Liver (tissue), 9 donors: ENCODE results near the gene ABCA1. TPM values are rescaled to one million over a fixed set of nuclear protein-coding genes. Genes with fewer than 3 reads are reported as not detected.
"Not testable (repeated sequence)": the region's sequence is repeated elsewhere in the genome, so short reads cannot be mapped to it uniquely, and the experiment has no call there.

Source experiments
- DNase-seq: peaks from one replicate; pipeline ENCODE4 v3.0.0-alpha.2; 2017; ENCODE audit warnings: low spot score
- H3K27ac ChIP-seq, 2 donors: one replicate each; pipeline ENCODE4 v1.7.0; 2013; ENCODE audit warnings: inconsistent platforms in 2 of 2, low read length in 2 of 2, control low read depth in 1 of 2, low read depth in 1 of 2, mild to moderate bottlenecking in 1 of 2
- H3K27me3 ChIP-seq, 4 donors: one replicate each; pipeline versions ENCODE4 v1.6.1 to v1.7.0; 2013; ENCODE audit warnings: low read length in 3 of 4, inconsistent platforms in 1 of 4, mild to moderate bottlenecking in 1 of 4, moderate library complexity in 1 of 4; ENCODE audit not compliant: control insufficient read depth in 4 of 4, insufficient read depth in 4 of 4
- H3K36me3 ChIP-seq, 4 donors: one replicate each; pipeline versions ENCODE4 v1.6.1 to v1.7.0; 2013; ENCODE audit warnings: low read length in 3 of 4, mild to moderate bottlenecking in 3 of 4, low read depth in 1 of 4, moderate library complexity in 1 of 4; ENCODE audit not compliant: control insufficient read depth in 4 of 4, insufficient read depth in 3 of 4
- H3K4me1 ChIP-seq, 4 donors: one replicate each; pipeline versions ENCODE4 v1.6.1 to v1.7.0; 2013; ENCODE audit warnings: low read length in 3 of 4, mild to moderate bottlenecking in 3 of 4, moderate library complexity in 1 of 4; ENCODE audit not compliant: control insufficient read depth in 4 of 4, insufficient read depth in 4 of 4
- H3K4me3 ChIP-seq, 3 donors: one replicate each; pipeline versions ENCODE4 v1.6.1 to v1.7.0; 2013; ENCODE audit warnings: low read length in 3 of 3, control low read depth in 1 of 3, low read depth in 1 of 3, mild to moderate bottlenecking in 1 of 3
- H3K9ac ChIP-seq, 2 donors: one replicate each; pipeline ENCODE4 v1.7.0; 2013; ENCODE audit warnings: low read length in 2 of 2, mild to moderate bottlenecking in 2 of 2, moderate library complexity in 2 of 2, control low read depth in 1 of 2, low read depth in 1 of 2
- H3K9me3 ChIP-seq, 4 donors: one replicate each; pipeline versions ENCODE4 v1.6.1 to v1.7.0; 2013; ENCODE audit warnings: low read length in 3 of 4; ENCODE audit not compliant: control insufficient read depth in 4 of 4
- FOXA2 ChIP-seq: IDR thresholded peaks from 2 replicates; pipeline ENCODE4 v1.6.1; 2016; ENCODE audit warnings: antibody characterized with exemption
- JUND ChIP-seq, 2 donors: IDR thresholded peaks; 2 replicates each; pipeline ENCODE4 v1.6.1; 2016; ENCODE audit warnings: antibody characterized with exemption in 2 of 2
- REST ChIP-seq: IDR thresholded peaks from 2 replicates; pipeline ENCODE4 v1.6.1; 2016; ENCODE audit warnings: antibody characterized with exemption, mild to moderate bottlenecking
- RXRA ChIP-seq, 2 donors: IDR thresholded peaks; 2 replicates each; pipeline ENCODE4 v1.6.1; 2017 to 2018; ENCODE audit warnings: antibody characterized with exemption in 2 of 2, mild to moderate bottlenecking in 1 of 2
- SP1 ChIP-seq: IDR thresholded peaks from 2 replicates; pipeline ENCODE4 v1.6.1; 2018; ENCODE audit warnings: antibody characterized with exemption, mild to moderate bottlenecking
- WGBS: extraction: QIAGEN DNeasy Blood & Tissue Kit; methylation state at CpG from one replicate; pipeline ENCODE4 v1.1.7; 2013; 5-methylcytosine and 5-hydroxymethylcytosine counted together
- polyA plus RNA-seq, 2 donors: library from polyadenylated mRNA; stranded (reverse) in 1 of 2; unstranded in 1 of 2; fragments of 200-250 nt in 1 of 2; fragments of >200 nt in 1 of 2; fragmentation: Nextera tagmentation in 1 of 2; extraction: Ambion mirVana in 1 of 2; gene quantifications; one replicate each; pipeline versions ENCODE4 v1.2.1 to v1.2.3, GENCODE V29; 2013 to 2015
- total RNA-seq, 2 donors: library from RNA; depleted of rRNA; stranded (reverse); fragments of >200 nt; gene quantifications; one replicate each; pipeline ENCODE4 v1.2.3, GENCODE V29; 2014
- TF ChIP-seq, protein P1 (sequence below): fragments of 150-350 bp; IDR thresholded peaks from 2 replicates; pipeline ENCODE4 v1.5.1; 2017; ENCODE audit warnings: improper control_type of control experiment, low read depth, low read length; ENCODE audit not compliant: missing input control
- TF ChIP-seq, protein P2 (sequence below): IDR thresholded peaks from 2 replicates; pipeline ENCODE4 v1.6.1; 2016; ENCODE audit warnings: antibody characterized with exemption
- donor health status: healthy.
- donor health status: healthy.
- donor health status: healthy.
- donor health status: healthy.
- donor health status: healthy.

The ABCA1 gene
- total and polyA plus RNA-seq, 4 donors, result 15.4 to 223 (median 62.9) TPM

- TF ChIP-seq, protein P1, sequence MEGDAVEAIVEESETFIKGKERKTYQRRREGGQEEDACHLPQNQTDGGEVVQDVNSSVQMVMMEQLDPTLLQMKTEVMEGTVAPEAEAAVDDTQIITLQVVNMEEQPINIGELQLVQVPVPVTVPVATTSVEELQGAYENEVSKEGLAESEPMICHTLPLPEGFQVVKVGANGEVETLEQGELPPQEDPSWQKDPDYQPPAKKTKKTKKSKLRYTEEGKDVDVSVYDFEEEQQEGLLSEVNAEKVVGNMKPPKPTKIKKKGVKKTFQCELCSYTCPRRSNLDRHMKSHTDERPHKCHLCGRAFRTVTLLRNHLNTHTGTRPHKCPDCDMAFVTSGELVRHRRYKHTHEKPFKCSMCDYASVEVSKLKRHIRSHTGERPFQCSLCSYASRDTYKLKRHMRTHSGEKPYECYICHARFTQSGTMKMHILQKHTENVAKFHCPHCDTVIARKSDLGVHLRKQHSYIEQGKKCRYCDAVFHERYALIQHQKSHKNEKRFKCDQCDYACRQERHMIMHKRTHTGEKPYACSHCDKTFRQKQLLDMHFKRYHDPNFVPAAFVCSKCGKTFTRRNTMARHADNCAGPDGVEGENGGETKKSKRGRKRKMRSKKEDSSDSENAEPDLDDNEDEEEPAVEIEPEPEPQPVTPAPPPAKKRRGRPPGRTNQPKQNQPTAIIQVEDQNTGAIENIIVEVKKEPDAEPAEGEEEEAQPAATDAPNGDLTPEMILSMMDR, result no peak
- TF ChIP-seq JUND (IDR thresholded peaks at IDR 0.05) (peak; percentile 66 to 77), SP1 (peak; percentile 98), RXRA (IDR thresholded peaks at IDR 0.05) (peak; percentile 89 to 94), FOXA2 (peak; percentile 43)
Observed at GRCh38 chr9:104899759-104900247, 28.2 kb downstream of the ABCA1 start (continued).

GRCh38 chr9:104898376-104898775, 29.6 kb downstream of the ABCA1 start:
- Histone ChIP-seq H3K9ac (peak overlapping the region in 1 of 2 donors; percentile 18), H3K27ac (peak overlapping the region; percentile 61 to 76), H3K36me3 (peaks cover 4 to 11% (median 8%) of the 10 kb centered on the region in 4 donors), H3K4me1 (peaks cover 6 to 64% (median 39%) of the 10 kb centered on the region in 4 donors), H3K4me3 (peak overlapping the region in 2 of 3 donors; percentile 16 to 27)
- 81% methylated on average over 6 of the region's 6 CpGs for WGBS
- DNase-seq, H3K27me3 ChIP-seq, H3K9me3 ChIP-seq: not testable (repeated sequence)

DNA sequence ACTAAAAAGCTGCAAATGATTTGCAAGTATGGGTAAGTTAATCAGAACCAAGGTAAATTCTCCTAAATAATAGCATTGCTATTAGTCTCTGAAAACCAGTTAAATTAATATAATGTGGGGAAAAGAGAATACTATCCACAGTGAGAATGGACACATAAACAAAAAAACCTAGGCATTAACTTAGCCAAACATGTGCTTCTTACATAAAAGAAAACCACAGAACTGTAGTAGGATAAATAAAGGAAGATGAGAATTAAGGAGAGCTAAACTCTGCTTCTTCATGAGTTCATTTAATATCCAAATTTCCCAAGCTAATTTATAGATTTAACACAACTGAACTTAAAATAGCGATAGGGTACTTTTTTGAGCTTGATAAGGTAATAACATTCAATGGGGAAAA, 31.8 kb downstream of the ABCA1 start:
- Histone ChIP-seq H3K9ac (no peak overlapping the region), H3K4me3 (no peak overlapping the region), H3K4me1 (peaks cover 8 to 62% (median 36%) of the 10 kb centered on the region in 4 donors), H3K36me3 (peaks cover 4 to 11% (median 8%) of the 10 kb centered on the region in 4 donors), H3K27me3 (no peaks in the 10 kb centered on the region), H3K9me3 (no peaks in the 10 kb centered on the region), H3K27ac (no peak overlapping the region)
- TF ChIP-seq JUND (IDR thresholded peaks at IDR 0.05) (no peak), REST (no peak)
- TF ChIP-seq, protein P1, result no peak
- TF ChIP-seq, protein P2, sequence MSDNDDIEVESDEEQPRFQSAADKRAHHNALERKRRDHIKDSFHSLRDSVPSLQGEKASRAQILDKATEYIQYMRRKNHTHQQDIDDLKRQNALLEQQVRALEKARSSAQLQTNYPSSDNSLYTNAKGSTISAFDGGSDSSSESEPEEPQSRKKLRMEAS, result no peak
- WGBS, result 97% methylated on average over 1 of the region's 1 CpG
- DNase-seq, result no peak
